ENCODE data around the gene GSS.

The GSS gene

DNA sequence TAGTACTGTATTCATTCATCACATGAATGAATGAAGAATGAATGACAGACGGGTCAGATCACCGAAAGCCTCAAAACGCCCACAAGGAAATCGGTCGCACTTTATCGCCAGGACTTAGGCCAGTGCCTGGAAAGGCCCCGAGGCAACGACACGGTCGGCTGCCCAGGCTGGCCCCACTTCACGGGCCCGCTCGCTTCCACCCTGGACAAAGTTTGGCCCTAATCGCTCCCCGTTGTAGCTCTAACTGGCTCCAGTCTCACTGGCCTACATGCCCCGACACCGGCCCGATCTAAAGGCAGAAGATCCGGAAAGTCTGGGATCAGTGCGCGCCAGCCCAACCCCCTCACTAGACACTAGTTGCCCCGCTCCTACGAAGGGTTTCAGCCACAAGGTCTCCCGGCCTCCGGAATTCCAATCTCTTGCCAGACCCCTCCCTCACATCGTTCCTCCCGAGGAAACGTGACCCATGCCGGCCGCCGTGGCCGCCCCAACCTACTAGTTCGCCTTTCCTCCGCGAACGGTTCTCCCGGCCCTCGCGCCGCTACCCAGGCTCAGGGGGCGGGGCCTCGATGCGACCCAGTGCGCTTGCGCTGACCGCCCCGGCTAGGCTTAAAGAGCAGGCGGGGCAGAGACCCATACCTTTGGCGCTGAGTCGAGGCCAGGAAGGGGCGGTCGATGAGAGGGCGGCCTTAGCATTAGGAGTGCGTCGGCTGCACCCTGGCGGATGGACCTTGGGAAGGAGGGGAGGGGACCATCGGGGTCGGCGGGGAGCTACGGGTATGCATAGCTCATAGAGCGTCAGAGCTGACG, at the start of gene GSS, which contains the start of gene MYH7B:
GSS (minus strand) TSS at position 576 of the 810 bp plus-strand sequence. CDS start 3,954 bp downstream, outside the sequence.
MYH7B (plus strand) TSS at position 638 of the 810 bp plus-strand sequence. CDS start 22,138 bp downstream, outside the sequence.
- DNase-seq (ENCODE audit: low read depth) = peak; percentile 97

DNA sequence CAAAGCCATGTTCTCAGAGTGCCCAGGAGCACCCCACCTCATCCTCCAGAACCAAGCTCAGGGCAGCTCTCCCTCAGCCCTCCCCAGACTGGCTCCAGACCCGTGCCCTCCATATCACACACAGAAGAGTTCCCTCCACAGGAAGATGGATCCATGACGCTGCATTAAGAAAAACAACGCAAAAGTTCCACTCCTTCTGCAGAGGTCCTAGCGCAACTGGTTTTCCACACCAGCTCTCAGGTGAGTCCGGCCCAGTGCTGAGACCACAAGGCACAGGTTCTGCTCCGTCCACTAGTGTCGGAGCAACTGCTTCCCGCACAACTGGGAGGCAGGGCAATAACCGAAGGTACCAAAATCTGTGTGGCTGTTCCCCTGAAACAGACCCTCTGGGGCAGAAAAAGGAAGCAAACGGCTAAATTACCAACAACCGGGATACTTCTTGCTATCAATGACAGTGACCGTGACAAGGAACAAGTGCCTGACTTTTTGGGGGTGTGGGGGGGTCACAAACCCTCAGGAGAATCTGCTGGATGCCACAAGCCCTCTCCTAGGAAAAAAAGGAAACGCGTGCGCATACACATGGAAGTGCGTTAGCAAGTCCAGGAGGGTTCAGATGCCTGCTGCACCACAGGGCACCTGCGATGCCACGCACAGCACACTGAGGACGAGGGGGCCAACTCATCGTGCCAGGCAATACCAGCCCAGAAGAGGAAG, 49.3 kb upstream of the GSS start:
- DNase-seq (ENCODE audit: low read depth) = no peak

DNA sequence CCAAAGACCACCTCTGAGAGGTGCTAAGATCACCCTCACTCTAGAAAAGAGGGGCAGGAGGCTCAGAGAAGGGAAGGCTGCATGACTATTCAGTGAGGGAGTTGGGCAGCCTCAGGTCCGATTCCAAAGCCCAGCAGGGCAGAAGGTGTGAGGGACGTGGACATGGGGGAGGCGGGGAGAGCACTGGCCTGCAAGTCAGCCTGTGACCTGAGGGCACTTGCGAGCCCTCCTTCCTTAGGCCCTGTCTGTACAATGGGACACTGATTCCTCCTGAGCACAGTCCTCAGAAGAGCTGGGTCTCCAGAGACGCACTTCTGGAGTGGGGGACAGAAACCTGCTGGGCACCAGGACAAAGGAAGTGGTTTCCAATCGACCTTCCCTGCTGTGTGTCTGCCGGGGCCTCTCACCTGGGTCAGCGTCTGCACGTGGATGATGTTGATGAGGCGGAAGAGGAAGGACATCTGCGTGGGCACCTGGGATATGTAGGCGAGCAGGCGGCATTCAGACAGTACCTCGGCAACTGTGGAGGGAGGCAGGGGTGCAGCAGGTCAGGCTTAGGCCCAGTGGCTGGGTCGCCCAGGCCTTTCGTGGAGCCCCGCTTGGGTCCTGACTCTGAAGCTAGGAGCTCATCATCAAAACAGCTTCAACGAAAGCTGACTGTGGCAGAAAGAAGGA, 48.6 kb upstream of the GSS start:
- DNase-seq (ENCODE audit: low read depth) = no peak

DNA sequence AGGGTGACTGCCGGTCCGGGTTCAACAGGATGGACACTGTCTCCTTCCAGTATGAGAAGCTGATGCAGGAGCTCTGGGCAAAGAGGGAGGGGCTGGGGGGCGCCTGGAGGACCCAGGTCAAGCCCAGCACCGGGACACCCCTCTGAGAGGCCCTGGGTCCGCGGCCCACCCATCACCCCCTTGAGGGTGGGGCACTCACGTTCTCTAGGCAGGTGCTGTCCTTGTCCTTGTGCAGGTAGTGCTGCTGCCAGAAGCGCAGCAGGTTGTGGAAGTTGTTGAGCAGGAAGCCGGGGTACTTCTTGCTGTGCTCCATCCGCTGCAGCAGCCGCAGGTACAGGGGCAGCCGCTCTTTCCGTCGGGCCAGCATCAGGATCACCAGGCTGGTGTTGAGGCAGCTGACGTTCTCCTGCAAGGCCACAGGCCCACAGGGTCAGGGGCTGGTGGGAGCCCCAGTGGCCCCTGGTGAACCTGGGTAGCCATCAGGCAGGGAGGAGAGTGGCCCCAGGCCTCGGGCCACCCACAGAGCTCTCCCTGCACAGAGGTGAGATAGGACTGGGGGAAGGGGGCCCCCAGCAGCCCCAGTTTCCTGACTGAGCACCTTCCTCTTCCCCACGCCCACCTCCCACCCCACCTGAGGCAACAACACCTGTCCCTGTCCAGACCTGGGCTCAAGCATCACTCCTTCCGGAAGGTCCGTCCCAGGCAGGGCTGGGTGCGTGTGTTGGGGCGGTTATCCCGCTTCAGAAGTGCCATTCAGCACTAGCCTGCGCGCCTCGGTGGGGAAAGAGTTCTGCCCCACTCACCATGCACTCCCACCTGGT, 47.8 kb upstream of the GSS start:
- no peak for DNase-seq (ENCODE audit: low read depth)

DNA sequence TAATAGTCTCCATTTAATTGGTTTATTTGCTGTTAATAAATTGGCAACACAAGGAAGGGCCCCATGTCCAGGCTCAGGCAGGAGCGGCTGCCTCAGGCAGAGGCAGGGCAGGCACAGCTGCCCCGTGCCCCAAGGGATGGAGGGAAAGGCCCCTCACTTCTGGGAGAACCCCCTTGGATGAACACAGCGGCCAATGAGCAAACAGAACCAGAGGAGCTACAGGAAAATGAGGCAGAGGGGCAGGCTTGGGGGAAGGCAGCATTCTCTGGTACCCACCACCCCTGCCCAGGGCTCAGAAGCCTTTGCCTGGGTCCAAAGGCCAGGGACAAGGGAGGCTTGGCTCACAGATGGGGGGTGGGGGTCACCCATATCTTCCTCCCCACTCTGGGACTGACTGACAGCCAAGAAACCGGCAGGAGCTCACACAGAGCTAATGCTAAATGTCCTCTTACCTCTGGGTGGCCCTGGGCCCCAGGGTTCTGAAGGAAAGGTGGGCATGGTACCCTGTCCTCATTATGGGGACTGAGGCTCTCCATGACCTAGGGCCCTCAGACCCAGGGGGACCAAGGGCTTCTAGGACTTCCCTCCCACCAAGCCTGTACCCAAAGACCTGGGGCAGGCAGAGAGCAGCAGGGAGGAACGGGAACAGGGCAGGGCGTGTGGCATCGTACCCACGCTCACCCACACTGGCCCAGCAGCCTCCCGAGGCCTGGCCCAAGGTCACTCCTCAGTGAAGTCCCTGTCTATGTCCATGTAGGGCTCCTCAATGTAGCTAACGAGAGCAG, 47.0 kb upstream of the GSS start:
- DNase-seq (ENCODE audit: low read depth) = no peak

DNA sequence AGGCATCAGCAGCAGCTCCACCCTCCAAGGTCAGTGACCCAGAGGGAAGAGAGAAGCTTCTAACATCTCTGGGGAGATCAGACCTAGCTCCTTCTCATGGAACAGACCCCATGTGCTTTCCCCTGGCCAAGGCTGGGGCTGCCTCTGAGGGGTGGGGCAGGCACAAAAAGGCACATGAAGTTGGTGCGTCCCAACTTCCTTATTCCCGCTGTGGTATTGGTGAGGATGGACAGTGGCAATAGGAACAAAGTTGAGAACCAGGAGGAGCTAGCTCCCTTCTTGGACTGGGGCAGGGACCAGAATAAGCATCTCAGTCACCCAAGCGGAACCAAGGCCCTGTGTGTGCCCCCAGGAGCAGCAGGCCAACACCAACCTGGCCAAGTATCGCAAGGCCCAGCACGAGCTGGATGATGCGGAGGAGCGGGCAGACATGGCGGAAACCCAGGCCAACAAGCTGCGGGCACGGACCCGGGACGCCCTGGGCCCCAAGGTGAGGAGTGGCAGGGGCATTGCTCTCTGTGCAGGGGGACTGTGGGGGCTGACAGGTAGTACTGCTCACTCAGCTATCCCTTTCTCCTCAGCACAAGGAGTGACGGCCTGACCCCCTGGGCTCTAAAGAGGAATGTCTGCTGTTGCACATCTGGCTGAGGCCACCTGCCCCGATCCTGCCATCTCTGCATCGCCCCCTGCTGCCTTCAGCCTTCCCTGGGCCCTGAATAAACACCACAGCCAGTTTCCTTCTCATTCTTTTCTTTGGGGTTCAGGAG, 46.2 kb upstream of the GSS start:
- DNase-seq (ENCODE audit: low read depth) = no peak

DNA sequence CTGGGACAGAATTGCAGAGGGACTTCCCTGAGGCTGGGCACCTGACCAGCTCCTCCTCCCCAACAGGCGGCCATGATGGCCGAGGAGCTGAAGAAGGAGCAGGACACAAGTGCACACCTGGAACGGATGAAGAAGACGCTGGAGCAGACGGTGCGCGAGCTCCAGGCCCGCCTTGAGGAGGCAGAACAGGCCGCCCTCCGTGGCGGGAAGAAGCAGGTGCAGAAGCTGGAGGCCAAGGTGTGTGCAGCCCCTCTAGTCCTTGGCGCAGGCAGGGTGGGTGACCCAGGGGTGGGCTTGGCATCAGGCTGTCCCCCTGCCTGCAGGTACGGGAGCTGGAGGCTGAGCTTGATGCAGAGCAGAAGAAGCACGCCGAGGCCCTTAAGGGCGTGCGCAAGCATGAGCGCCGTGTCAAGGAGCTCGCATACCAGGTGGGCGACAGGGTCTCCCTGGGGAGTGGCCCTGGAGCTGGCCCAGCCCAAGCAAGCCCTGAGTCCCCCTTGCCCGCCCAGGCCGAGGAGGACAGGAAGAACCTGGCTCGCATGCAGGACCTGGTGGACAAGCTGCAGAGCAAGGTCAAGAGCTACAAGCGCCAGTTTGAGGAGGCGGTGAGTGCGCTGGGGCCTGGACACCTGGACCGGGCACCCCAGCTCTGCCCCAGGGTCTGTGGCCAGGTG, 45.5 kb upstream of the GSS start:
- no peak for DNase-seq (ENCODE audit: low read depth)

DNA sequence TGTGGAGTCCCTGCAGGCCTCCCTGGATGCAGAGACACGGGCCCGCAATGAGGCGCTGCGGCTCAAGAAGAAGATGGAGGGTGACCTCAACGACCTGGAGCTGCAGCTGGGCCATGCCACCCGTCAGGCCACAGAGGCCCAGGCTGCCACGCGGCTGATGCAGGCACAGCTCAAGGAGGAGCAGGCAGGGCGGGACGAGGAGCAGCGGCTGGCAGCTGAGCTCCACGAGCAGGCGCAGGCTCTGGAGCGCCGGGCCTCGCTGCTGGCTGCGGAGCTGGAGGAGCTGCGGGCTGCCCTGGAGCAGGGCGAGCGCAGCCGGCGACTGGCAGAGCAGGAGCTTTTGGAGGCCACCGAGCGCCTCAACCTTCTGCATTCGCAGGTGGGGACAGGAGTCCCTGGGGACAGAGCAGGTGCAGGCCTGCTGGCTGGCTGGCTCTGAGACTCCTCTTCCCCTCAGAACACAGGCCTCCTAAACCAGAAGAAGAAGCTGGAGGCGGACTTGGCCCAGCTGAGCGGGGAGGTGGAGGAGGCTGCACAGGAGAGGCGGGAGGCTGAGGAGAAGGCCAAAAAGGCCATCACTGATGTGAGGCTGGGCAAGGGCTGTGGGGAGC, 44.8 kb upstream of the GSS start:
- no peak for DNase-seq (ENCODE audit: low read depth)

DNA sequence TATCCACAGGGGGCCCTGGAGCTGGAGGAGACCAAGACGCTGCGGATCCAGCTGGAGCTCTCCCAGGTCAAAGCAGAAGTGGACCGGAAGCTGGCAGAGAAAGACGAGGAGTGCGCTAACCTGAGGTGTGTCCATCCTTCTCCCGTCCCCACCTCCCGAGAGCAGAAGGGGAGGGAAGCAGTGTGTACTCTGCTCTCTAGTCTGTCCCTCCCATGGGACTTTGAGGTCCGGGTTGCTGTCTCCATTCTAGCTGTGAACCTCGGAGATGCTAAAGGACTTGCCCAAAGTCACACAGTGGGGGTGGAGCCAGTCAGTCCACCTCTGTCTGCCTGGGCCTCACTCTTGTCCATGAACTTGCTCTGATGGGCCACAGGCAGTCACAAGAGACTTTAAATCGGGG, 44.2 kb upstream of the GSS start:
- no peak for DNase-seq (ENCODE audit: low read depth)

DNA sequence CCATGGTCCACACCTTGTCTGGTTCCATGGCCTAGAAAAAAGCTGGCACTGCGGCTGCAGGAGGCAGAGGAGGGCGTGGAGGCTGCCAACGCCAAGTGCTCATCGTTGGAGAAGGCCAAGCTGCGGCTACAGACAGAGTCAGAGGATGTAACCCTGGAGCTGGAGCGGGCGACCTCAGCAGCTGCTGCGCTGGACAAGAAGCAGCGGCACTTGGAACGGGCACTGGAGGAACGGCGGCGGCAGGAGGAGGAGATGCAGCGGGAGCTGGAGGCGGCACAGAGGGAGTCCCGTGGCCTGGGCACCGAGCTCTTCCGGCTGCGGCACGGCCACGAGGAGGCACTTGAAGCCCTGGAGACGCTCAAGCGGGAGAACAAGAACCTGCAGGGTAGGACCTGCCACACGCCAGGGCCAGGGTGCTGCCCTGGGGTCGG, 43.4 kb upstream of the GSS start:
- DNase-seq (ENCODE audit: low read depth) = no peak

DNA sequence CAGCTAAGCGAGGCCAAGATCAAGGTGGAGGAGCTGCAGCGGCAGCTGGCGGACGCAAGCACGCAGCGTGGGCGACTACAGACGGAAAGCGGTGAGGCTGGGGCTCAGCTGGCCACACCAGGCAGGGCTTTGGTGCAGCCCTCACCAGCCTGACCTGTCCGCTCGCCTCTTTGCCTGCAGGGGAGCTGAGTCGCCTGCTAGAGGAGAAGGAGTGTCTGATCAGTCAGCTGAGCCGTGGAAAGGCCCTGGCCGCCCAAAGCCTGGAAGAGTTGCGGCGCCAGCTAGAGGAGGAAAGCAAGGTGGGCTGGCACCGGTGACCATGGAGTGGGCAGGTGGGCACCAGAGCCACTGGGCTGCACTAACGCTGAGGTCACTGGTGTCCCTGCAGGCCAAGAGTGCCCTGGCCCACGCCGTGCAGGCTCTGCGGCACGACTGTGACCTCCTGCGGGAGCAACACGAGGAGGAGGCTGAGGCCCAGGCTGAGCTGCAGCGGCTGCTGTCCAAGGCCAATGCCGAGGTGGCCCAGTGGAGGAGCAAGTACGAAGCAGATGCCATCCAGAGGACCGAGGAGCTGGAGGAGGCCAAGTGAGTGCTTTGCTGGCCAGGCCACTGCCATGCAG, 42.8 kb upstream of the GSS start:
- DNase-seq (ENCODE audit: low read depth) = no peak

DNA sequence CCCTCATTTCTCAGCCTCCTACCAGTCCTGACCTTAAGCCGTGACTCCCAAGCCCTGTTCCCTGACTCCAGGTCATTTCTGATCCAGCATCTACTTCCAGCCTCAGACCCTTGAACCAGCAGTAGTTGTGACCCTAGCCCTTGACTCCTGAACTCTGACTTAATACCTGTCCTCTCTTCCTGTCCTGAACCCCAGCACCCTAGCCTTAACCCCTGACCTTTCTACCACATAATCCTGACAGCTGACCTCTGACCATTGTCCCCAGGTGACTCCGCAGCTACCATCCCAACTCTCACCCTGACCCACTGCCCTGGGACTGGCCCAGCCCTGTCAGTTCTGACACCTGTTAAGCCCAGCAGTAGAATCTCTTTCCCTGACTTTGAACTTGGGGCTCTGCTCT, 42.2 kb upstream of the GSS start:
- no peak for DNase-seq (ENCODE audit: low read depth)

DNA sequence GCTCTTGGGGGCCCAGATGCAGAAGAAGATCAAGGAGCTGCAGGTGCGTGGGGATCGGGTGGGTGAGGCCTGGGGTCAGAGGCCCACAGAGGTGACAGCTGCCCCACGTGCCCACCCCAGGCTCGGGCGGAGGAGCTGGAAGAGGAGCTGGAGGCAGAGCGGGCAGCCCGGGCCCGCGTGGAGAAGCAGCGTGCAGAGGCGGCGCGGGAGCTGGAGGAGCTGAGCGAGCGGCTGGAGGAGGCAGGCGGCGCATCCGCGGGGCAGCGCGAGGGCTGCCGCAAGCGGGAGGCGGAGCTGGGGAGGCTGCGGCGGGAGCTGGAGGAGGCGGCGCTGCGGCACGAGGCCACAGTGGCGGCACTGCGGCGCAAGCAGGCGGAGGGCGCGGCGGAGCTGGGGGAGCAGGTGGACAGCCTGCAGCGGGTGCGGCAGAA, 41.5 kb upstream of the GSS start:
- no peak for DNase-seq (ENCODE audit: low read depth)

DNA sequence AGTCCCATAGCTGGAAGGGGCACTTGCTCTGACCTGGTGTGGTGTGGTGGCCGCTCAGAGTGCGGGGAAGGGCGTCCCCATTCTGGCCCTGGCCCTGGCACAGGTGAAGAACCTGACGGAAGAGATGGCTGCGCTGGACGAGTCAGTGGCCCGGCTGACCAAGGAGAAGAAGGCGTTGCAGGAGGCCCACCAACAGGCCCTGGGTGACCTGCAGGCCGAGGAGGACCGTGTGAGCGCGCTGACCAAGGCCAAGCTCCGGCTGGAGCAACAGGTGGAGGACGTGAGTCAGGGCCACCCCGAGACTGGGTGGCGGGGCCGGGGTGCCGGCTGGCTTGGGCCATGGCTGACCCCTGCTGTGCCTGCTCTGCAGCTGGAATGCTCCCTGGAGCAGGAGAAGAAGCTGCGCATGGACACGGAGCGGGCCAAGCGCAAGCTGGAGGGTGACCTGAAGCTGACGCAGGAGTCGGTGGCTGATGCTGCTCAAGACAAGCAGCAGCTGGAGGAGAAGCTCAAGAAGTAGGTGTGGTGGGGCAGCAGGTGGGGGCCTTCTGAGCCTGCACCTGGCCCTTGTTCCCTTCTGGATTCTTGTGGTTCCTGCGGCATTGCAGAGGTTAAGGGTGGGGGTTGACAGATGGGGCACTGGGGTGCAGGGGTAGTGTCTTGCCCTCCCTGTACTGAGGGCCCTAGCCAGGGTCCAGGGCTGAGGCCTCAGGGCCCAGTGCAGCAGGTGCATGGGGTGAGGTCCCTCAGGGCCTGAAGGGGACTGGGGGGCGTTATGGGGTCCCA, 40.8 kb upstream of the GSS start:
- DNase-seq (ENCODE audit: low read depth) = no peak

DNA sequence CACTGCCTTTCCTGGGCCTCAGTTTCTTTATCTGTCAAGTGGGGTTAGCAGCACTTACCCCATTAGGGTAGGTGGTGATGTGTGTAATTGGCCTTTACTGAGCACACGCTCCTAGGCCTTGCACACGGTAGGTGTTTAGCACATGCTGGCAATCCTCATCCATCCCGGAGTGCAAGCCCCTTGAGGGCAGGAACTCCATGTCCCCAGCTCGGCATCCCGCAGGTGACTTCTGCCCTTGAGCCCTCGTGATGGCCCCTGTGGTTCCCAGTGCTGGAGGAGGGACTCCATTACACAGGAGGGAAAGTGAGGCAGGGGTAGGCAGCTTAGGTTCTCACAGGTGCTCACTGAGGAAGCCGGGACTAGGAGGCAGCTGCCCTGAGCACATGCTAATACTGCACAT, 40.1 kb upstream of the GSS start:
- no peak for DNase-seq (ENCODE audit: low read depth)

DNA sequence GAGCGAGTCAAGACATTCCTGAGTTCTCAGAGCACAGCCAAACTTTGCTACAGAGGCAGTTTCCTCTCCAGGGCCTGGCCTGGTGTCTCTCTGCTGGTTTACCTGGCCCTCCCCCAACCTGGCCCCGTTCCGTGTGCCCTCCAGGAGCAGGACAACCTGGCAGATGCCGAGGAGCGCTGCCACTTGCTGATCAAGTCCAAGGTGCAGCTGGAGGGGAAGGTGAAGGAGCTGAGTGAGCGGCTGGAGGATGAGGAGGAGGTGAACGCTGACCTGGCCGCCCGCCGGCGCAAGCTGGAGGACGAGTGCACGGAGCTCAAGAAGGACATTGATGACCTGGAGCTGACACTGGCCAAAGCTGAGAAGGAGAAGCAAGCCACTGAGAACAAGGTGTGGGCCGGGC, 39.6 kb upstream of the GSS start:
- DNase-seq (ENCODE audit: low read depth) = no peak

DNA sequence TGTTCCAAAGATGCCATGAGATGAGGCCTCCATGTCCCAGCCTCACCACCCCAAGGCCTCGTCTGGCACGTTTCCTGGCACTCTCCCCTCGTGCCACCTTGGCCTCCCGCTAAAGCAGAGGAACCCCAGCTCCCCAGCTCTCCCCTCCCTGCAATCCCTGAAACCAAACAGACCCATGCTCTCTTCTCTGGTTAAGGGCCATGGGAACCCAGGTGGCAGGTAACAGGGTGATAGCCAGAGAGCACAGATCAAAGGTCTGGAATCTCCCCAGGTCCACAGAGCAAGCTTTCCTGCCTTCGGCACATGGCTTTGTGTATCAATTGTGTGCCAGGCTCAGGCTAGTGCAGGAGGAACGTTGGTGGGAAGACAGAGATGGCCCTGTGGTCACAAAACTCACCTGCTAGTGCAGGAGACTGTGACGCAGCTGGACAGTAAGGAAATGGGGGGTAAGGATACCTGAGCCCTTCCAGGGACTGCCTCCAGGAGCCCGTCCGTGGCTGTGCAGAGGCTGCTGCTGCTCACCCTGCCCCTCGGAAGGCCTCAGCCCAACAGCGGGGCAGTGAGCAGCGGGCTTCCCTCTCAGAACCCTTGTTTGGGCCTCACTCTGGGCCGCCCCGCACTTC, 39.0 kb upstream of the GSS start:
- no peak for DNase-seq (ENCODE audit: low read depth)
